K562 (cell line): ENCODE results near the gene OPHN1. TPM values are rescaled to one million over a fixed set of nuclear protein-coding genes. Genes with fewer than 3 reads are reported as not detected.

Source experiments
- CAMTA2 ChIP-seq: fragments of 250-450 bp; sonication (Bioruptor Pico); conservative IDR thresholded peaks from 2 replicates; pipeline ENCODE4 v1.5.1; 2022
- CEBPG ChIP-seq, 3 experiments: fragments of 200-800 bp in 1 of 3; sonication (Bioruptor generic) in 1 of 3; sonication (generic) in 1 of 3; formaldehyde crosslinking in 1 of 3; IDR thresholded peaks in 2 of 3; conservative IDR thresholded peaks in 1 of 3; 2 replicates each; pipeline versions ENCODE4 v1.6.1 to v1.8.0; 2016 to 2022; ENCODE audit warnings: missing compliant biosample characterization in 2 of 3, missing genetic modification characterization in 2 of 3, mild to moderate bottlenecking in 1 of 3, missing genetic modification reagents in 1 of 3
- DACH1 ChIP-seq: fragments of 450-650 bp; IDR thresholded peaks from 2 replicates; pipeline ENCODE4 v1.6.1; 2018; ENCODE audit not compliant: partially characterized antibody
- ESRRB ChIP-seq: fragments of 250-450 bp; sonication (Bioruptor Pico); IDR thresholded peaks from 2 replicates; pipeline ENCODE4 v1.5.0; 2020; ENCODE audit warnings: mild to moderate bottlenecking, moderate library complexity, borderline replicate concordance
- ETV1 ChIP-seq: fragments of 450-650 bp; conservative IDR thresholded peaks from 2 replicates; pipeline ENCODE4 v1.6.1; 2016; ENCODE audit warnings: missing genetic modification characterization, control low read depth, low read depth, missing compliant biosample characterization
- GATAD2A ChIP-seq: fragments of 450-650 bp; IDR thresholded peaks from 2 replicates; pipeline ENCODE4 v1.6.1; 2017
- HDGF ChIP-seq: fragments of 450-650 bp; IDR thresholded peaks from 2 replicates; pipeline ENCODE4 v1.6.1; 2016
- ID3 ChIP-seq, 2 experiments: fragments of 250-450 bp in 1 of 2; fragments of 450-650 bp in 1 of 2; sonication (Bioruptor Pico) in 1 of 2; IDR thresholded peaks; 2 replicates each; pipeline versions ENCODE4 v1.6.1 to v1.8.0; 2016 to 2021; ENCODE audit warnings: mild to moderate bottlenecking in 2 of 2, moderate library complexity in 2 of 2, missing compliant biosample characterization in 1 of 2, missing genetic modification characterization in 1 of 2
- ILK ChIP-seq: fragments of 450-650 bp; IDR thresholded peaks from 2 replicates; pipeline ENCODE4 v1.6.1; 2016; ENCODE audit warnings: missing genetic modification characterization, low read depth, mild to moderate bottlenecking, missing compliant biosample characterization, moderate library complexity, borderline replicate concordance
- KLF13 ChIP-seq: fragments of 450-650 bp; IDR thresholded peaks from 2 replicates; pipeline ENCODE4 v1.6.1; 2016; ENCODE audit warnings: missing genetic modification characterization, low read depth, mild to moderate bottlenecking, missing compliant biosample characterization, moderate library complexity, borderline replicate concordance
- KLF6 ChIP-seq: fragments of 250-450 bp; sonication (Bioruptor Pico); IDR thresholded peaks from 2 replicates; pipeline ENCODE4 v1.4.0; 2020; ENCODE audit warnings: mild to moderate bottlenecking, moderate library complexity, borderline replicate concordance
- MCM7 ChIP-seq, 2 experiments: fragments of 450-650 bp; IDR thresholded peaks; 2 replicates each; pipeline ENCODE4 v1.6.1; 2016 to 2018
- NR2F6 ChIP-seq: fragments of 450-650 bp; formaldehyde crosslinking; IDR thresholded peaks from 2 replicates; pipeline ENCODE4 v1.4.0; 2020; ENCODE audit warnings: mild to moderate bottlenecking
- POLR2H ChIP-seq: IDR thresholded peaks from 2 replicates; pipeline ENCODE4 v1.6.1; 2016; ENCODE audit warnings: missing genetic modification characterization, low read depth, mild to moderate bottlenecking, control low read depth, missing compliant biosample characterization, moderate library complexity
- PTRF ChIP-seq: fragments of 450-650 bp; IDR thresholded peaks from 2 replicates; pipeline ENCODE4 v1.6.1; 2016; ENCODE audit warnings: mild to moderate bottlenecking, missing genetic modification characterization, missing compliant biosample characterization
- SMAD3 ChIP-seq: fragments of 450-650 bp; formaldehyde crosslinking; conservative IDR thresholded peaks from 2 replicates; pipeline ENCODE4 v1.4.0; 2020; ENCODE audit warnings: mild to moderate bottlenecking
- SMARCA4 ChIP-seq: fragments of 450-650 bp; IDR thresholded peaks from 2 replicates; pipeline ENCODE4 v1.6.1; 2016
- SPI1 ChIP-seq: IDR thresholded peaks from 2 replicates; pipeline ENCODE4 v1.6.1; 2011; ENCODE audit warnings: low read depth, low read length, control low read depth, borderline replicate concordance
- TRIM25 ChIP-seq: fragments of 450-650 bp; IDR thresholded peaks from 2 replicates; pipeline ENCODE4 v1.7.0; 2016; ENCODE audit warnings: borderline replicate concordance
- ZBTB8A ChIP-seq: fragments of 450-650 bp; IDR thresholded peaks from 2 replicates; pipeline ENCODE4 v1.6.1; 2018; ENCODE audit warnings: mild to moderate bottlenecking, moderate library complexity; ENCODE audit not compliant: partially characterized antibody
- ZNF140 ChIP-seq: fragments of 250-450 bp; sonication (Bioruptor Pico); IDR thresholded peaks from 2 replicates; pipeline ENCODE4 v1.8.0; 2021; ENCODE audit warnings: moderate library complexity, mild to moderate bottlenecking, inconsistent platforms
- ZNF263 ChIP-seq: sonication (generic); formaldehyde crosslinking; IDR thresholded peaks from 2 replicates; pipeline ENCODE4 v1.8.0; 2022; ENCODE audit warnings: mild to moderate bottlenecking, missing genetic modification reagents, borderline replicate concordance
- ZNF583 ChIP-seq: fragments of 250-450 bp; sonication (Bioruptor Pico); IDR thresholded peaks from 2 replicates; pipeline ENCODE4 v1.4.0; 2020
- ZNF76 ChIP-seq: fragments of 250-450 bp; sonication (Bioruptor Pico); IDR thresholded peaks from 2 replicates; pipeline ENCODE4 v1.4.0; 2020; ENCODE audit warnings: mild to moderate bottlenecking, moderate library complexity, borderline replicate concordance
- polyA plus RNA-seq, 8 experiments: library from polyadenylated mRNA; depleted of rRNA in 4 of 8; stranded (reverse) in 5 of 8; unstranded in 3 of 8; fragments of >200 nt; fragmentation: Nextera tagmentation in 2 of 8; fragmentation: Illumina TruSeq in 1 of 8; extraction: Ambion mirVana in 2 of 8; extraction: Trizol in 1 of 8; gene quantifications; 2 replicates each; pipeline versions ENCODE4 v1.2.1 to v1.2.3, GENCODE V29; 2011 to 2014; ENCODE audit warnings: inconsistent platforms in 1 of 8, missing spikeins in 1 of 8
- total RNA-seq, 7 experiments: library from RNA; depleted of rRNA in 6 of 7; stranded (reverse); fragments of >200 nt in 6 of 7; fragmentation: Illumina TruSeq in 2 of 7; extraction: Trizol in 2 of 7; gene quantifications; 2 replicates each; pipeline versions ENCODE4 v1.2.1 to v1.2.3, GENCODE V29; 2011 to 2021; ENCODE audit warnings: low replicate concordance in 1 of 7
- TF ChIP-seq, protein P1 (sequence below): IDR thresholded peaks from 3 replicates; pipeline ENCODE4 v1.6.1; 2011; ENCODE audit warnings: borderline replicate concordance, mild to moderate bottlenecking, moderate library complexity; ENCODE audit not compliant: insufficient read length; ENCODE audit errors: extremely low read depth

OPHN1 gene
- total and polyA plus RNA-seq, 9 of the 15 experiments (the other 6 are each of a cell fraction or from before 2014, with no cell fraction given) = 0.28 to 1.8 (median 1.0) TPM

DNA sequence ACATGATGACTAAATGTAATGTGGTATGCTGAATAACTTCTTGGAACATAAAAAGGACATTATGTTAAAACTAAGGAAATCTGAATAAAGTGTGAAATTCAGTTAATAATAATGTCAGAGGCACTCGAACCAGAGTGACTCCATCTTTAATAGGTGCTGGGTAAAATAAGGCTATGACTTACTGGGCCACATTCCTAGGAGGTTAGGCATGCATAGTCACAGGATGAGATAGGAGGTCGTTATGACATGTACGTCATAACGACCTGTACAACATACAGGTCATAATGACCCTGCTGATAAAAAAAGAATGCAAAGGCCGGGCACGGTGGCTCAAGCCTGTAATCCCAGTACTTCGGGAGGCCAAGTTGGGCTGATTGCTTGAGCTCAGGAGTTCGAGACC is 28.9 kb upstream of the OPHN1 start (continued):
- TF ChIP-seq CEBPG (CRISPR knock-in tag; IDR thresholded peaks at IDR 0.05) (no peak), CEBPG (tag; conservative IDR thresholded peaks at IDR 0.05 in 1 of 2, IDR thresholded peaks at IDR 0.05 in 1 of 2) (no peak), ZNF76 (CRISPR knock-in tag) (no peak), KLF13 (tag) (peak; percentile 53; the same call in 1 of the 2 replicates), PTRF (tag) (peak; percentile 85), POLR2H (tag) (no peak; the same call in 1 of the 2 replicates), ESRRB (CRISPR knock-in tag) (no peak), ILK (tag) (peak; percentile 63), DACH1 (no peak), GATAD2A (no peak), ID3 (CRISPR knock-in tag; IDR thresholded peaks at IDR 0.05) (no peak), ID3 (tag; IDR thresholded peaks at IDR 0.05) (peak; percentile 77), NR2F6 (CRISPR knock-in tag) (no peak), ETV1 (tag) (peak; percentile 44; the same call in 1 of the 2 replicates), ZNF583 (CRISPR knock-in tag) (0 out of 2 replicates have a peak, but pooled peaks have one; percentile 27), SPI1 (no peak), ZBTB8A (no peak), ZNF140 (CRISPR knock-in tag) (no peak), ZNF263 (CRISPR knock-in tag) (no peak), TRIM25 (no peak), CAMTA2 (CRISPR knock-in tag) (no peak), KLF6 (CRISPR knock-in tag) (peak; percentile 90), SMARCA4 (no peak), SMAD3 (CRISPR knock-in tag) (0 out of 2 replicates have a peak, but pooled peaks have one; percentile 70), MCM7 (IDR thresholded peaks at IDR 0.05) (no peak), HDGF (no peak)
- TF ChIP-seq, protein P1, sequence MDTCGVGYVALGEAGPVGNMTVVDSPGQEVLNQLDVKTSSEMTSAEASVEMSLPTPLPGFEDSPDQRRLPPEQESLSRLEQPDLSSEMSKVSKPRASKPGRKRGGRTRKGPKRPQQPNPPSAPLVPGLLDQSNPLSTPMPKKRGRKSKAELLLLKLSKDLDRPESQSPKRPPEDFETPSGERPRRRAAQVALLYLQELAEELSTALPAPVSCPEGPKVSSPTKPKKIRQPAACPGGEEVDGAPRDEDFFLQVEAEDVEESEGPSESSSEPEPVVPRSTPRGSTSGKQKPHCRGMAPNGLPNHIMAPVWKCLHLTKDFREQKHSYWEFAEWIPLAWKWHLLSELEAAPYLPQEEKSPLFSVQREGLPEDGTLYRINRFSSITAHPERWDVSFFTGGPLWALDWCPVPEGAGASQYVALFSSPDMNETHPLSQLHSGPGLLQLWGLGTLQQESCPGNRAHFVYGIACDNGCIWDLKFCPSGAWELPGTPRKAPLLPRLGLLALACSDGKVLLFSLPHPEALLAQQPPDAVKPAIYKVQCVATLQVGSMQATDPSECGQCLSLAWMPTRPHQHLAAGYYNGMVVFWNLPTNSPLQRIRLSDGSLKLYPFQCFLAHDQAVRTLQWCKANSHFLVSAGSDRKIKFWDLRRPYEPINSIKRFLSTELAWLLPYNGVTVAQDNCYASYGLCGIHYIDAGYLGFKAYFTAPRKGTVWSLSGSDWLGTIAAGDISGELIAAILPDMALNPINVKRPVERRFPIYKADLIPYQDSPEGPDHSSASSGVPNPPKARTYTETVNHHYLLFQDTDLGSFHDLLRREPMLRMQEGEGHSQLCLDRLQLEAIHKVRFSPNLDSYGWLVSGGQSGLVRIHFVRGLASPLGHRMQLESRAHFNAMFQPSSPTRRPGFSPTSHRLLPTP = no peak
